Renal cortex interstitium (tissue), 15 donors: ENCODE measurements around the gene DNAJC15. TPM values are rescaled to one million over a fixed set of nuclear protein-coding genes. Genes with fewer than 3 reads are reported as not detected.
"Not testable (repeated sequence)": the region's sequence is repeated elsewhere in the genome, so short reads cannot be mapped to it uniquely, and the experiment has no call there.

Experiments used
- DNase-seq, 11 donors: peaks; one replicate each; pipeline ENCODE4 v3.0.0-alpha.2; 2013; ENCODE audit warnings: low read depth in 9 of 11, low spot score in 4 of 11; ENCODE audit errors: extremely low read depth in 1 of 11
- long read RNA-seq, 16 experiments: transcript quantifications; one replicate each; lab custom pipeline, GENCODE V29; 2026
- polyA plus RNA-seq, 3 donors: library from polyadenylated mRNA; unstranded; fragments of 120-200 nt; gene quantifications; one replicate each; pipeline ENCODE4 v1.2.1, GENCODE V29; 2013; ENCODE audit not compliant: insufficient read length in 3 of 3

DNAJC15 gene
- 10 to 100 TPM; 25.7 to 31.7 (median 31.6) TPM for polyA plus RNA-seq
- long read RNA-seq, donor 1, full-length matches to known transcripts, result 20 of 20 reads
- long read RNA-seq, donor 1, partial matches to known transcripts, result 0 of 20 reads
- long read RNA-seq, donor 1, other reads (novel, unspliced or antisense), result 0 of 20 reads
- long read RNA-seq, donor 2, full-length matches to known transcripts, result 29 of 29 reads
- long read RNA-seq, donor 2, partial matches to known transcripts, result 0 of 29 reads
- long read RNA-seq, donor 2, other reads (novel, unspliced or antisense), result 0 of 29 reads
- long read RNA-seq, donor 3, full-length matches to known transcripts, result 62 of 62 reads
- long read RNA-seq, donor 3, partial matches to known transcripts, result 0 of 62 reads
- long read RNA-seq, donor 3, other reads (novel, unspliced or antisense), result 0 of 62 reads
- long read RNA-seq, donor 4, full-length matches to known transcripts, result 51 of 51 reads
- long read RNA-seq, donor 4, partial matches to known transcripts, result 0 of 51 reads
- long read RNA-seq, donor 4, other reads (novel, unspliced or antisense), result 0 of 51 reads
- long read RNA-seq, donor 5, result 0 reads
- long read RNA-seq, donor 6, full-length matches to known transcripts, result 30 of 41 reads
- long read RNA-seq, donor 6, partial matches to known transcripts, result 11 of 41 reads
- long read RNA-seq, donor 6, other reads (novel, unspliced or antisense), result 0 of 41 reads
- long read RNA-seq, donor 7, full-length matches to known transcripts, result 59 of 69 reads
- long read RNA-seq, donor 7, partial matches to known transcripts, result 10 of 69 reads
- long read RNA-seq, donor 7, other reads (novel, unspliced or antisense), result 0 of 69 reads
- long read RNA-seq, donor 8, result 0 reads
- long read RNA-seq, donor 9, full-length matches to known transcripts, result 50 of 50 reads
- long read RNA-seq, donor 9, partial matches to known transcripts, result 0 of 50 reads
- long read RNA-seq, donor 9, other reads (novel, unspliced or antisense), result 0 of 50 reads
- long read RNA-seq, donor 10, full-length matches to known transcripts, result 35 of 35 reads
- long read RNA-seq, donor 10, partial matches to known transcripts, result 0 of 35 reads
- long read RNA-seq, donor 10, other reads (novel, unspliced or antisense), result 0 of 35 reads
- long read RNA-seq, donor 11, full-length matches to known transcripts, result 37 of 37 reads
- long read RNA-seq, donor 11, partial matches to known transcripts, result 0 of 37 reads
- long read RNA-seq, donor 11, other reads (novel, unspliced or antisense), result 0 of 37 reads
- long read RNA-seq, donor 12, full-length matches to known transcripts, result 17 of 17 reads
- long read RNA-seq, donor 12, partial matches to known transcripts, result 0 of 17 reads
- long read RNA-seq, donor 12, other reads (novel, unspliced or antisense), result 0 of 17 reads
- long read RNA-seq, donor 13, result 0 reads
- long read RNA-seq, donor 14, full-length matches to known transcripts, result 52 of 52 reads
- long read RNA-seq, donor 14, partial matches to known transcripts, result 0 of 52 reads
- long read RNA-seq, donor 14, other reads (novel, unspliced or antisense), result 0 of 52 reads
- long read RNA-seq, donor 15, full-length matches to known transcripts, result 22 of 22 reads
- long read RNA-seq, donor 15, partial matches to known transcripts, result 0 of 22 reads
- long read RNA-seq, donor 15, other reads (novel, unspliced or antisense), result 0 of 22 reads
- long read RNA-seq, donor 16, full-length matches to known transcripts, result 70 of 92 reads
- long read RNA-seq, donor 16, partial matches to known transcripts, result 22 of 92 reads
- long read RNA-seq, donor 16, other reads (novel, unspliced or antisense), result 0 of 92 reads

- DNase-seq, result peak; percentile 63 to 89 (median 77)
Measured at GRCh38 chr13:43023289-43023963, at the start of gene DNAJC15. DNAJC15 (plus strand) TSS chr13:43023586; CDS start chr13:43023627, 41 bp downstream.

- no peak for DNase-seq
Measured at GRCh38 chr13:42976066-42976465, 47.3 kb upstream of the DNAJC15 start.

GRCh38 chr13:42977219-42977659 is 46.1 kb upstream of the DNAJC15 start:
- no peak for DNase-seq

- no peak for DNase-seq
Measured at GRCh38 chr13:42981317-42981716, 42.1 kb upstream of the DNAJC15 start.

GRCh38 chr13:42981853-42982252 is 41.5 kb upstream of the DNAJC15 start:
- no peak for DNase-seq

GRCh38 chr13:42984026-42984425 is 39.4 kb upstream of the DNAJC15 start:
- DNase-seq, result no peak

- DNase-seq, result no peak
Measured at GRCh38 chr13:42984691-42985090, 38.7 kb upstream of the DNAJC15 start.

- no peak for DNase-seq
Measured at GRCh38 chr13:42985312-42986175, 37.8 kb upstream of the DNAJC15 start.

GRCh38 chr13:42986176-42986574 is 37.2 kb upstream of the DNAJC15 start:
- no peak for DNase-seq

GRCh38 chr13:42990291-42991232 is 32.8 kb upstream of the DNAJC15 start:
- peak in 1 of 11 donors; percentile 46 for DNase-seq

- DNase-seq, result not testable (repeated sequence)
Measured at GRCh38 chr13:42991233-42991897, 32.0 kb upstream of the DNAJC15 start.

- DNase-seq, result peak in 5 of 11 donors; percentile 54 to 60 (median 55)
Measured at GRCh38 chr13:42991898-42992763, 31.3 kb upstream of the DNAJC15 start, which contains the start of gene EPSTI1. EPSTI1 (minus strand) TSS chr13:42992241; CDS start chr13:42992165, 76 bp downstream.

GRCh38 chr13:42992764-42993122 is 30.6 kb upstream of the DNAJC15 start:
- no peak for DNase-seq

GRCh38 chr13:42994878-42995277 is 28.5 kb upstream of the DNAJC15 start:
- DNase-seq, result no peak
